OCI-LY3 (cell line): ENCODE results near the gene TWIST2.

Source experiments
- H2AFZ ChIP-seq: fragments of 200-600, 300-600 bp; shearing (Covaris generic); 2 replicates; pipeline ENCODE4 v1.6.0; 2014; ENCODE audit warnings: antibody characterized with exemption, low read depth, low read length
- H3K27ac ChIP-seq: fragments of 200-600, 300-600 bp; sonication (generic); 2 replicates; pipeline ENCODE4 v1.5.1; 2014; ENCODE audit warnings: mild to moderate bottlenecking, low read length, moderate library complexity, mixed read lengths
- H3K27me3 ChIP-seq: fragments of 200-600, 300-600 bp; sonication (generic); 2 replicates; pipeline ENCODE4 v1.6.1; 2014; ENCODE audit warnings: low read depth, low read length, mixed read lengths
- H3K36me3 ChIP-seq: fragments of 200-600, 300-600 bp; sonication (generic); replicated peaks from 2 replicates; pipeline ENCODE3; 2014; ENCODE audit warnings: low read depth, low read length, mixed read lengths
- H3K4me1 ChIP-seq: fragments of 300-600, 200-600 bp; sonication (generic); 2 replicates; pipeline ENCODE4 v1.6.1; 2014; ENCODE audit warnings: low read length, mixed read lengths
- H3K4me2 ChIP-seq: fragments of 200-600, 300-600 bp; sonication (generic); 2 replicates; pipeline ENCODE4 v1.6.1; 2014; ENCODE audit warnings: low read length, mixed read lengths
- H3K4me3 ChIP-seq: fragments of 300-600, 200-600 bp; sonication (generic); 2 replicates; pipeline ENCODE4 v1.5.1; 2014; ENCODE audit warnings: antibody characterized with exemption, mild to moderate bottlenecking, low read length, moderate library complexity
- H3K79me2 ChIP-seq: fragments of 300-600, 200-600 bp; shearing (Covaris generic); 2 replicates; pipeline ENCODE4 v1.6.1; 2014; ENCODE audit warnings: mild to moderate bottlenecking, low read length, mixed read lengths
- H3K9ac ChIP-seq: fragments of 300-600, 200-600 bp; shearing (Covaris generic); 2 replicates; pipeline ENCODE4 v1.6.0; 2014; ENCODE audit warnings: mild to moderate bottlenecking, low read length, moderate library complexity
- H3K9me3 ChIP-seq: fragments of 200-600, 300-600 bp; shearing (Covaris generic); 2 replicates; pipeline ENCODE4 v1.6.1; 2014; ENCODE audit warnings: low read length, mixed read lengths; ENCODE audit not compliant: insufficient read depth
- H4K20me1 ChIP-seq: fragments of 200-600, 300-600 bp; sonication (generic); 2 replicates; pipeline ENCODE4 v1.6.1; 2016; ENCODE audit warnings: low read length, mixed read lengths; ENCODE audit not compliant: insufficient read depth
- CTCF ChIP-seq: fragments of 200-600, 300-600 bp; sonication (generic); IDR thresholded peaks from 2 replicates; pipeline ENCODE4 v1.5.1; 2014; ENCODE audit warnings: antibody characterized with exemption, low read length, low read depth
- EZH2phosphoT487 ChIP-seq: fragments of 200-600 bp; shearing (Covaris generic); IDR thresholded peaks from 2 replicates; pipeline ENCODE4 v1.6.1; 2018; ENCODE audit warnings: antibody characterized with exemption, mixed run types, low read depth

Gene TWIST2

GRCh38 chr2:238869293-238870124, 21.6 kb downstream of the TWIST2 start:
- TF ChIP-seq EZH2phosphoT487 (no peak), CTCF (no peak)
- Histone ChIP-seq H3K4me2 (no peak overlapping the region), H3K9me3 (no peaks in the 10 kb centered on the region), H3K79me2 (no peaks in the 10 kb centered on the region), H2AFZ (no peak overlapping the region), H3K27ac (no peak overlapping the region), H4K20me1 (no peaks in the 10 kb centered on the region), H3K4me1 (no peaks in the 10 kb centered on the region), H3K4me3 (no peak overlapping the region), H3K27me3 (no peaks in the 10 kb centered on the region), H3K36me3 (no peaks in the 10 kb centered on the region), H3K9ac (no peak overlapping the region)

- H3K9me3 ChIP-seq, result no peaks in the 10 kb centered on the region
- H4K20me1 ChIP-seq, result no peaks in the 10 kb centered on the region
- no peak for TF ChIP-seq CTCF
- no peak for TF ChIP-seq EZH2phosphoT487
- no peaks in the 10 kb centered on the region for H3K36me3 ChIP-seq
- no peak overlapping the region for H3K4me2 ChIP-seq
- H3K79me2 ChIP-seq, result no peaks in the 10 kb centered on the region
- no peak overlapping the region for H2AFZ ChIP-seq
- H3K9ac ChIP-seq, result no peak overlapping the region
- no peak overlapping the region for H3K4me3 ChIP-seq
- no peaks in the 10 kb centered on the region for H3K4me1 ChIP-seq
- H3K27ac ChIP-seq, result no peak overlapping the region
- H3K27me3 ChIP-seq, result no peaks in the 10 kb centered on the region
These were observed 22.4 kb downstream of the TWIST2 start for GRCh38 chr2:238870261-238870660.

GRCh38 chr2:238872026-238872425, 24.1 kb downstream of the TWIST2 start:
- H3K79me2 ChIP-seq, result no peaks in the 10 kb centered on the region
- no peak overlapping the region for H3K4me2 ChIP-seq

More at GRCh38 chr2:238872026-238872425, 24.1 kb downstream of the TWIST2 start:
- Histone ChIP-seq H4K20me1 (no peaks in the 10 kb centered on the region), H3K4me1 (no peaks in the 10 kb centered on the region), H3K9ac (no peak overlapping the region), H3K27ac (no peak overlapping the region), H2AFZ (no peak overlapping the region), H3K36me3 (no peaks in the 10 kb centered on the region), H3K4me3 (no peak overlapping the region), H3K27me3 (no peaks in the 10 kb centered on the region), H3K9me3 (no peaks in the 10 kb centered on the region)
- TF ChIP-seq CTCF (no peak), EZH2phosphoT487 (no peak)
